ENCODE results near the gene PRDX6. TPM values are rescaled to one million over a fixed set of nuclear protein-coding genes. Genes with fewer than 3 reads are reported as not detected.

PRDX6 gene
- total and polyA plus RNA-seq, 2 donors (not counting 3 experiments of a cell fraction or from before 2014, with no cell fraction given) = 145 to 288 TPM

GRCh38 chr1:173520799-173521198 lies 43.7 kb downstream of the PRDX6 start:
- no peaks in the 10 kb centered on the region for H3K79me2 ChIP-seq (ENCODE audit: control insufficient read depth, insufficient read depth, low read length)
- intact Hi-C loops (cut with micrococcal nuclease) (no loop called here), dilution Hi-C loops (cut with MboI; ENCODE audit: extremely low pct_ligation_motif_present, low sequenced_read_pairs) (no loop called here)
- H3K36me3 ChIP-seq (ENCODE audit: control insufficient read depth in 2 of 2, extremely low read depth in 1 of 2, insufficient read depth in 2 of 2, low read length in 2 of 2) = no peaks in the 10 kb centered on the region
- no peaks in the 10 kb centered on the region for H3K9me1 ChIP-seq (replicated peaks; ENCODE audit: control insufficient read depth, extremely low read depth, insufficient read depth, low read length)
- H3K4me2 ChIP-seq (ENCODE audit: insufficient read depth, low read length) = no peak overlapping the region
- DNase-seq (ENCODE audit: low read depth, low spot score) (no peak), FAIRE-seq (no peak)
- TF ChIP-seq GATA2 (IDR thresholded peaks at IDR 0.05; ENCODE audit: insufficient read depth, insufficient read length, low read depth, low read length) (no peak), MYC (IDR thresholded peaks at IDR 0.05; ENCODE audit: low read depth, low read length) (no peak), POLR2A (IDR thresholded peaks at IDR 0.05; ENCODE audit: low read depth, low read length) (no peak), CTCF (IDR thresholded peaks at IDR 0.05; ENCODE audit: extremely low read depth in 1 of 2, insufficient read depth in 1 of 2, low read depth in 1 of 2, low read length in 2 of 2) (no peak)
- peaks cover 0 to 2% of the 10 kb centered on the region in 2 experiments for H3K27me3 ChIP-seq (ENCODE audit: control insufficient read depth in 2 of 2, insufficient read depth in 2 of 2, low read length in 2 of 2)
- no peaks in the 10 kb centered on the region for H4K20me1 ChIP-seq (replicated peaks; ENCODE audit: control insufficient read depth, extremely low read depth, insufficient read depth, low read length)
- H2AFZ ChIP-seq (ENCODE audit: low read depth, low read length) = no peak overlapping the region
- H3K9ac ChIP-seq (replicated peaks; ENCODE audit: extremely low read depth, insufficient read depth, low read length) = no peak overlapping the region
- H3K4me1 ChIP-seq (ENCODE audit: control insufficient read depth, extremely low read depth, insufficient read depth, low read length) = no peaks in the 10 kb centered on the region
- no peak overlapping the region for H3K27ac ChIP-seq (ENCODE audit: insufficient read depth, low read depth, low read length)
- ChIA-PET POLR2A (no interaction called here), CTCF (no interaction called here)
- BruUV-seq (replicated peaks) = no TSS peak
- H3K9me3 ChIP-seq (replicated peaks; ENCODE audit: control insufficient read depth, insufficient read depth, low read length) = no peaks in the 10 kb centered on the region
- no peak overlapping the region for H3K4me3 ChIP-seq (replicated peaks in 1 of 3; ENCODE audit: insufficient read depth in 1 of 3, low read depth in 1 of 3, low read length in 3 of 3)

DNA sequence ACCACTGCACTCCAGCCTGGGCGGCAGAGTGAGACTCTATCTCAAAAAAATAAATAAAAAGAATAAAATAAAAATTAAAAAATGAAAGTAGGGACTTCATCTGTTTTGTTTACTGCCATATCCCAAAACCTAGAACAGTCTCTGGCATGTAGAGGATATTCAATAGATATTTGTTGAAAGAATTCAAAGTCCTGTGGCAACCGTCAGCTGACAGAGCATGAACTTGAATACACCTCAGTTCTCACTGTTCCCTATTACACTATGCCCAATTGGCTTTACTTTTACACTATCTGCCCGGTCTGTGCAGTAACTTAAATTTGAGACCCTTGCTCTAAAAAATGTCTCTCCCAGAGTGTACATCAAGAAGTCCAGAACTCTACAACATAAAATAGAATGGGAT lies 46.2 kb downstream of the PRDX6 start:
- Histone ChIP-seq H3K36me3 (ENCODE audit: control insufficient read depth in 2 of 2, extremely low read depth in 1 of 2, insufficient read depth in 2 of 2, low read length in 2 of 2) (no peaks in the 10 kb centered on the region), H3K9me1 (replicated peaks; ENCODE audit: control insufficient read depth, extremely low read depth, insufficient read depth, low read length) (no peaks in the 10 kb centered on the region), H3K9me3 (replicated peaks; ENCODE audit: control insufficient read depth, insufficient read depth, low read length) (no peaks in the 10 kb centered on the region), H3K4me3 (replicated peaks in 1 of 3; ENCODE audit: insufficient read depth in 1 of 3, low read depth in 1 of 3, low read length in 3 of 3) (no peak overlapping the region), H3K27ac (ENCODE audit: insufficient read depth, low read depth, low read length) (no peak overlapping the region), H4K20me1 (replicated peaks; ENCODE audit: control insufficient read depth, extremely low read depth, insufficient read depth, low read length) (no peaks in the 10 kb centered on the region), H3K4me2 (ENCODE audit: insufficient read depth, low read length) (no peak overlapping the region), H3K27me3 (ENCODE audit: control insufficient read depth in 2 of 2, insufficient read depth in 2 of 2, low read length in 2 of 2) (no peaks in the 10 kb centered on the region), H3K79me2 (ENCODE audit: control insufficient read depth, insufficient read depth, low read length) (no peaks in the 10 kb centered on the region), H3K9ac (replicated peaks; ENCODE audit: extremely low read depth, insufficient read depth, low read length) (no peak overlapping the region), H2AFZ (ENCODE audit: low read depth, low read length) (no peak overlapping the region), H3K4me1 (ENCODE audit: control insufficient read depth, extremely low read depth, insufficient read depth, low read length) (no peaks in the 10 kb centered on the region)
- FAIRE-seq (no peak), DNase-seq (ENCODE audit: low read depth, low spot score) (no peak)
- ChIA-PET POLR2A (no interaction called here), CTCF (no interaction called here)
- TF ChIP-seq GATA2 (IDR thresholded peaks at IDR 0.05; ENCODE audit: insufficient read depth, insufficient read length, low read depth, low read length) = no peak
- no peak for TF ChIP-seq POLR2A (IDR thresholded peaks at IDR 0.05; ENCODE audit: low read depth, low read length)
- TF ChIP-seq, protein P1, sequence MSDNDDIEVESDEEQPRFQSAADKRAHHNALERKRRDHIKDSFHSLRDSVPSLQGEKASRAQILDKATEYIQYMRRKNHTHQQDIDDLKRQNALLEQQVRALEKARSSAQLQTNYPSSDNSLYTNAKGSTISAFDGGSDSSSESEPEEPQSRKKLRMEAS (IDR thresholded peaks at IDR 0.05; ENCODE audit: insufficient read depth, insufficient read length) = no peak
- no peak for TF ChIP-seq MYC (IDR thresholded peaks at IDR 0.05; ENCODE audit: low read depth, low read length)
- TF ChIP-seq JUN (IDR thresholded peaks at IDR 0.05; ENCODE audit: borderline replicate concordance, insufficient read depth, insufficient read length, low read depth) = no peak
- TF ChIP-seq CTCF (IDR thresholded peaks at IDR 0.05; ENCODE audit: extremely low read depth in 1 of 2, insufficient read depth in 1 of 2, low read depth in 1 of 2, low read length in 2 of 2) = no peak
- TF ChIP-seq FOS (IDR thresholded peaks at IDR 0.05; ENCODE audit: borderline replicate concordance, insufficient read depth, low read length) = no peak
- TF ChIP-seq EZH2 (IDR thresholded peaks at IDR 0.05; ENCODE audit: borderline replicate concordance, low read depth, low read length, severe bottlenecking) = no peak
- TF ChIP-seq POLR2AphosphoS5 (IDR thresholded peaks at IDR 0.05; ENCODE audit: insufficient read depth, low read depth, low read length) = no peak
- intact Hi-C loops (cut with micrococcal nuclease) = no loop called here
- BruUV-seq (replicated peaks) = no TSS peak
- dilution Hi-C loops (cut with MboI; ENCODE audit: extremely low pct_ligation_motif_present, low sequenced_read_pairs) = no loop called here
